Measurements from ENCODE around the gene RXFP3.

RXFP3 gene

GRCh38 chr5:33890131-33891032 lies 45.8 kb upstream of the RXFP3 start:
- Histone ChIP-seq H3K9me2 (replicated peaks; ENCODE audit: low read depth, low read length) (no peaks in the 10 kb centered on the region), H3K9me3 (ENCODE audit: insufficient read depth, low read depth, low read length) (no peaks in the 10 kb centered on the region), H3K4me2 (ENCODE audit: low read depth, low read length, poor library complexity, severe bottlenecking) (no peak overlapping the region), H3K79me2 (ENCODE audit: insufficient read depth, low read length) (no peaks in the 10 kb centered on the region), H3F3A (ENCODE audit: low read depth) (no peaks in the 10 kb centered on the region), H3K9ac (ENCODE audit: low read depth, low read length, poor library complexity, severe bottlenecking) (no peak overlapping the region), H3K4me3 (ENCODE audit: low read length, poor library complexity, severe bottlenecking) (no peak overlapping the region), H3K36me3 (ENCODE audit: insufficient read depth, low read length) (no peaks in the 10 kb centered on the region), H2AFZ (ENCODE audit: low read length) (no peak overlapping the region), H4K20me1 (ENCODE audit: insufficient read depth, low read length, poor library complexity, severe bottlenecking) (no peaks in the 10 kb centered on the region), H3K27me3 (ENCODE audit: insufficient read depth, low read length, poor library complexity, severe bottlenecking) (no peaks in the 10 kb centered on the region), H3K4me1 (ENCODE audit: insufficient read depth, low read length, poor library complexity, severe bottlenecking) (no peaks in the 10 kb centered on the region)
- TF ChIP-seq EZH2phosphoT487 (IDR thresholded peaks at IDR 0.05; ENCODE audit: borderline replicate concordance) (no peak), CTCF (conservative IDR thresholded peaks at IDR 0.05; ENCODE audit: low read length) (no peak)

- Histone ChIP-seq H3F3A (ENCODE audit: low read depth) (no peaks in the 10 kb centered on the region), H3K9me2 (replicated peaks; ENCODE audit: low read depth, low read length) (no peaks in the 10 kb centered on the region), H3K79me2 (ENCODE audit: insufficient read depth, low read length) (no peaks in the 10 kb centered on the region), H3K36me3 (ENCODE audit: insufficient read depth, low read length) (no peaks in the 10 kb centered on the region), H3K4me3 (ENCODE audit: low read length, poor library complexity, severe bottlenecking) (no peak overlapping the region), H4K20me1 (ENCODE audit: insufficient read depth, low read length, poor library complexity, severe bottlenecking) (no peaks in the 10 kb centered on the region), H3K9ac (ENCODE audit: low read depth, low read length, poor library complexity, severe bottlenecking) (no peak overlapping the region), H3K4me1 (ENCODE audit: insufficient read depth, low read length, poor library complexity, severe bottlenecking) (no peaks in the 10 kb centered on the region), H3K4me2 (ENCODE audit: low read depth, low read length, poor library complexity, severe bottlenecking) (no peak overlapping the region), H2AFZ (ENCODE audit: low read length) (no peak overlapping the region), H3K9me3 (ENCODE audit: insufficient read depth, low read depth, low read length) (no peaks in the 10 kb centered on the region), H3K27me3 (ENCODE audit: insufficient read depth, low read length, poor library complexity, severe bottlenecking) (no peaks in the 10 kb centered on the region)
- no peak for TF ChIP-seq EZH2phosphoT487 (IDR thresholded peaks at IDR 0.05; ENCODE audit: borderline replicate concordance)
- no peak for TF ChIP-seq CTCF (conservative IDR thresholded peaks at IDR 0.05; ENCODE audit: low read length)
Measured at GRCh38 chr5:33891446-33891787, 44.8 kb upstream of the RXFP3 start.

- no peak for TF ChIP-seq CTCF (conservative IDR thresholded peaks at IDR 0.05; ENCODE audit: low read length)
- no peak for TF ChIP-seq EZH2phosphoT487 (IDR thresholded peaks at IDR 0.05; ENCODE audit: borderline replicate concordance)
- H3K27me3 ChIP-seq (ENCODE audit: insufficient read depth, low read length, poor library complexity, severe bottlenecking) = no peaks in the 10 kb centered on the region
- H4K20me1 ChIP-seq (ENCODE audit: insufficient read depth, low read length, poor library complexity, severe bottlenecking) = no peaks in the 10 kb centered on the region
- no peaks in the 10 kb centered on the region for H3K9me2 ChIP-seq (replicated peaks; ENCODE audit: low read depth, low read length)
- H3K4me2 ChIP-seq (ENCODE audit: low read depth, low read length, poor library complexity, severe bottlenecking) = no peak within 1 kb of the TSS
- H3F3A ChIP-seq (ENCODE audit: low read depth) = no peaks in the 10 kb centered on the region
- H3K36me3 ChIP-seq (ENCODE audit: insufficient read depth, low read length) = no peaks in the 10 kb centered on the region
- no peak within 1 kb of the TSS for H3K4me3 ChIP-seq (ENCODE audit: low read length, poor library complexity, severe bottlenecking)
- H3K9me3 ChIP-seq (ENCODE audit: insufficient read depth, low read depth, low read length) = no peaks in the 10 kb centered on the region
- H3K9ac ChIP-seq (ENCODE audit: low read depth, low read length, poor library complexity, severe bottlenecking) = no peak within 1 kb of the TSS
- no peaks in the 10 kb centered on the region for H3K79me2 ChIP-seq (ENCODE audit: insufficient read depth, low read length)
- H2AFZ ChIP-seq (ENCODE audit: low read length) = no peak within 1 kb of the TSS
- no peaks in the 10 kb centered on the region for H3K4me1 ChIP-seq (ENCODE audit: insufficient read depth, low read length, poor library complexity, severe bottlenecking)
Measured at GRCh38 chr5:33891788-33892619, 44.2 kb upstream of the RXFP3 start, which contains the start of gene ADAMTS12. ADAMTS12 (minus strand) TSS chr5:33891990; CDS start chr5:33891856, 134 bp downstream.

Data from Loucy (cell line).